Heart left ventricle (tissue), 13 donors: Measurements from ENCODE around the gene AGAP4.
"Not testable (repeated sequence)": the region's sequence is repeated elsewhere in the genome, so short reads cannot be mapped to it uniquely, and the experiment has no call there.

ENCODE experiments used
- POLR2A ChIP-seq, 2 donors: fragments of 450-650 bp; IDR thresholded peaks; one replicate each; pipeline ENCODE4 v1.6.1; 2017; ENCODE audit warnings: antibody characterized with exemption in 2 of 2, mild to moderate bottlenecking in 2 of 2, moderate library complexity in 2 of 2
- TF ChIP-seq, protein P1 (sequence below), 12 donors: fragments of 200-600 bp; sonication (generic) in 4 of 12; IDR thresholded peaks; one replicate each; pipeline versions ENCODE4 v1.5.0 to v1.8.0; 2018 to 2022; ENCODE audit warnings: antibody characterized with exemption in 12 of 12, mild to moderate bottlenecking in 5 of 12
- donor health status: ischemic (EF 13 %, LVEDD 7.1; RV severe dilation, severe dysfunction).
- donor health status: DM: no; HTN: yes; CAD: no.
- donor health status: DM: no; HTN: no; CAD: no.
- donor health status: ischemic (EF 25% LVEDD 6.9; RV normal size, moderate dysfunction).
- donor health status: ischemic (EF 25% LVEDD 5.7; RV mildly dilated, moderate dysfunction).
- donor health status: ischemic (EF 35%, LVEDD 5.7; RV mildly dilated, moderate dysfunction).
- donor health status: nonischemic (EF 11% LVEDD 7.7; RV severe dilation, severe dysfunction).
- donor health status: DM: yes; HTN: yes; CAD: no.
- donor health status: PGD.
- donor health status: ischemic (EF 29% LVEDD 5.4; RV normal size, mild dysfunction).
- donor health status: nonischemic (EF 23%, LVEDD 6.1; RV moderate dilation, normal function).

- TF ChIP-seq, protein P1, sequence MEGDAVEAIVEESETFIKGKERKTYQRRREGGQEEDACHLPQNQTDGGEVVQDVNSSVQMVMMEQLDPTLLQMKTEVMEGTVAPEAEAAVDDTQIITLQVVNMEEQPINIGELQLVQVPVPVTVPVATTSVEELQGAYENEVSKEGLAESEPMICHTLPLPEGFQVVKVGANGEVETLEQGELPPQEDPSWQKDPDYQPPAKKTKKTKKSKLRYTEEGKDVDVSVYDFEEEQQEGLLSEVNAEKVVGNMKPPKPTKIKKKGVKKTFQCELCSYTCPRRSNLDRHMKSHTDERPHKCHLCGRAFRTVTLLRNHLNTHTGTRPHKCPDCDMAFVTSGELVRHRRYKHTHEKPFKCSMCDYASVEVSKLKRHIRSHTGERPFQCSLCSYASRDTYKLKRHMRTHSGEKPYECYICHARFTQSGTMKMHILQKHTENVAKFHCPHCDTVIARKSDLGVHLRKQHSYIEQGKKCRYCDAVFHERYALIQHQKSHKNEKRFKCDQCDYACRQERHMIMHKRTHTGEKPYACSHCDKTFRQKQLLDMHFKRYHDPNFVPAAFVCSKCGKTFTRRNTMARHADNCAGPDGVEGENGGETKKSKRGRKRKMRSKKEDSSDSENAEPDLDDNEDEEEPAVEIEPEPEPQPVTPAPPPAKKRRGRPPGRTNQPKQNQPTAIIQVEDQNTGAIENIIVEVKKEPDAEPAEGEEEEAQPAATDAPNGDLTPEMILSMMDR (IDR thresholded peaks at IDR 0.05) = not testable (repeated sequence)
- TF ChIP-seq POLR2A (IDR thresholded peaks at IDR 0.05) = not testable (repeated sequence)
These were observed 17.0 kb upstream of the AGAP4 start for GRCh38 chr10:45864264-45864663.
